ENCODE results near the gene MRTO4.

- TF ChIP-seq FOXA3 (CRISPR knock-in tag; IDR thresholded peaks at IDR 0.05) (no peak), CEBPG (CRISPR knock-in tag; IDR thresholded peaks at IDR 0.05) (no peak), PRDM4 (CRISPR knock-in tag; IDR thresholded peaks at IDR 0.05; ENCODE audit: borderline replicate concordance) (no peak)
Observed at GRCh38 chr1:19272064-19272463, 20.5 kb downstream of the MRTO4 start.
